Endothelial cell (in vitro differentiated cells): ENCODE data around the gene SHROOM3. TPM values are rescaled to one million over a fixed set of nuclear protein-coding genes. Genes with fewer than 3 reads are reported as not detected.

Experiments used
- DNase-seq: peaks from one replicate; pipeline ENCODE4 v3.0.0; 2021; ENCODE audit warnings: low spot score
- H3K27ac Mint-ChIP-seq: one replicate; pipeline ENCODE4 v1.8.0; 2021; ENCODE audit warnings: mixed read lengths, inconsistent platforms; ENCODE audit not compliant: unreplicated experiment
- H3K27me3 Mint-ChIP-seq: one replicate; pipeline ENCODE4 v1.8.0; 2021; ENCODE audit warnings: mild to moderate bottlenecking, moderate library complexity, mixed read lengths, inconsistent platforms; ENCODE audit not compliant: unreplicated experiment
- H3K36me3 Mint-ChIP-seq: one replicate; pipeline ENCODE4 v1.8.0; 2021; ENCODE audit warnings: mild to moderate bottlenecking, low read depth, mixed read lengths, inconsistent platforms; ENCODE audit not compliant: unreplicated experiment
- H3K4me1 Mint-ChIP-seq: one replicate; pipeline ENCODE4 v1.8.0; 2021; ENCODE audit warnings: mild to moderate bottlenecking, mixed read lengths, inconsistent platforms; ENCODE audit not compliant: unreplicated experiment
- H3K4me3 Mint-ChIP-seq: one replicate; pipeline ENCODE4 v1.8.0; 2021; ENCODE audit warnings: mild to moderate bottlenecking, mixed read lengths, inconsistent platforms; ENCODE audit not compliant: unreplicated experiment
- H3K9me3 Mint-ChIP-seq: one replicate; pipeline ENCODE4 v1.8.0; 2021; ENCODE audit warnings: mixed read lengths, inconsistent platforms; ENCODE audit not compliant: unreplicated experiment
- CTCF ChIP-seq: fragments of 200-600 bp; sonication (generic); IDR thresholded peaks from one replicate; pipeline ENCODE4 v1.5.0; 2021; ENCODE audit warnings: antibody characterized with exemption; ENCODE audit not compliant: unreplicated experiment
- total RNA-seq: library from RNA; stranded (reverse); fragmentation: NEBNext Ultra II Directional; extraction: Animal tissue kit (Norgen Biotek cat#: 25700); gene quantifications from one replicate; pipeline ENCODE4 v1.2.1, GENCODE V29; 2021; ENCODE audit not compliant: unreplicated experiment

The SHROOM3 gene
- total RNA-seq, 1 donor from 2014 or later = 7.9 TPM

GRCh38 chr4:76564123-76564915 is 129.3 kb downstream of the SHROOM3 start:
- DNase-seq = no peak
- Mint-ChIP-seq H3K4me3 (no peak overlapping the region), H3K27me3 (peaks cover 3% of the 10 kb centered on the region), H3K36me3 (no peaks in the 10 kb centered on the region), H3K4me1 (no peaks in the 10 kb centered on the region), H3K9me3 (no peaks in the 10 kb centered on the region), H3K27ac (no peak overlapping the region)
- no peak for TF ChIP-seq CTCF

- Mint-ChIP-seq H3K4me1 (no peaks in the 10 kb centered on the region), H3K36me3 (no peaks in the 10 kb centered on the region), H3K27me3 (no peaks in the 10 kb centered on the region), H3K9me3 (no peaks in the 10 kb centered on the region), H3K4me3 (no peak overlapping the region), H3K27ac (no peak overlapping the region)
- DNase-seq = no peak
- TF ChIP-seq CTCF = no peak
Measured at GRCh38 chr4:76568262-76568661, 133.2 kb downstream of the SHROOM3 start.

GRCh38 chr4:76569225-76569624 is 134.2 kb downstream of the SHROOM3 start:
- no peak overlapping the region for H3K4me3 Mint-ChIP-seq
- no peaks in the 10 kb centered on the region for H3K36me3 Mint-ChIP-seq
- H3K27ac Mint-ChIP-seq = no peak overlapping the region
- H3K4me1 Mint-ChIP-seq = no peaks in the 10 kb centered on the region
- no peaks in the 10 kb centered on the region for H3K27me3 Mint-ChIP-seq
- TF ChIP-seq CTCF = no peak
- H3K9me3 Mint-ChIP-seq = no peaks in the 10 kb centered on the region
- DNase-seq = no peak

- no peak overlapping the region for H3K4me3 Mint-ChIP-seq
- DNase-seq = no peak
- no peak for TF ChIP-seq CTCF
- no peaks in the 10 kb centered on the region for H3K4me1 Mint-ChIP-seq
- H3K36me3 Mint-ChIP-seq = no peaks in the 10 kb centered on the region
- no peaks in the 10 kb centered on the region for H3K9me3 Mint-ChIP-seq
- H3K27ac Mint-ChIP-seq = no peak overlapping the region
- H3K27me3 Mint-ChIP-seq = no peaks in the 10 kb centered on the region
Measured at GRCh38 chr4:76569706-76570105, 134.7 kb downstream of the SHROOM3 start.

GRCh38 chr4:76570141-76570973 is 135.3 kb downstream of the SHROOM3 start:
- Mint-ChIP-seq H3K27ac (no peak overlapping the region), H3K4me3 (no peak overlapping the region), H3K9me3 (no peaks in the 10 kb centered on the region), H3K27me3 (no peaks in the 10 kb centered on the region), H3K4me1 (no peaks in the 10 kb centered on the region), H3K36me3 (no peaks in the 10 kb centered on the region)
- DNase-seq = no peak
- TF ChIP-seq CTCF = no peak
